Activated CD4-positive, alpha-beta T cell treated with anti-CD3 and anti-CD28 coated beads, Interleukin-2, amount 50 U/mL, for 4 hours (primary cell): ENCODE measurements around the gene MOB3A.

ENCODE experiments used
- DNase-seq, 2 experiments: peaks; one replicate each; pipeline ENCODE4 v3.0.0-alpha.2; 2020

MOB3A gene

DNA sequence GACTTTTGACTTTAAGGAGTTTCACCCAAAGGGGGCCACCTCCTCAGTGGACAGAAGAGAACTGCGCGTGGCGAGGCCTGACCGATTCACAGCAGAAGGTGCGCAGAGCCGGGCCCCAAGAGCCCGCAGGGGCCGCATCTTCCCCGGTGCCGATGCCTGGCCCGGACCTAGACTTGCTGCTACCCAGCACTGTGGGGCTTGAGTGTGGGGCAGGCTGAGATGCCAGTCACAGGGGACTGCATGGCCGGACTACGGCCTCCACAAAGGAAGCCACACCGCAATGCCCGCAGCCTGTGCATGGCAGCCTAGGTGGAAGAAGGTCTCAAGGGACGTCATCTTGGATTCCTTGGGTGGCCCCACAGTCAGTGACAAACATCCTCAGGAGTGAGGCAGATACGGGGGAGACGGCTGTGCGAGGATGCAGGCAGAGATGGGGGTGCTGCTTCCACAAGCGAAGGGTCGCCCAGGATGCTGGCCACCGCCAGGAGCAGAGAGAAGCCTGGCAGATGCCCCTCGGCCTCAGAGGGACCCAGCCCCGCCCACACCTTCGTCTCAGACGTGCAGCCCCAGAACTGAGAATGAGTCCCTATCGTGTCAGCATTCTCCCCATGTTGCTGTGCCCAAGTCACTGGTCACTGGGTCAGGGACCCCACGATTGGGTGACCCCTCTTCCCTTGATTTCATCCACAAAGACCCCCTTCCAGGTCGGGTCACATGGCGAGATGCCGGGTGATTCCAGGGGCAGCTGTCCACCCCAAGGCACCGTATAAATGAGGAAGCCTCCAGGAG lies 16.9 kb downstream of the MOB3A start:
- no peak for DNase-seq

DNA sequence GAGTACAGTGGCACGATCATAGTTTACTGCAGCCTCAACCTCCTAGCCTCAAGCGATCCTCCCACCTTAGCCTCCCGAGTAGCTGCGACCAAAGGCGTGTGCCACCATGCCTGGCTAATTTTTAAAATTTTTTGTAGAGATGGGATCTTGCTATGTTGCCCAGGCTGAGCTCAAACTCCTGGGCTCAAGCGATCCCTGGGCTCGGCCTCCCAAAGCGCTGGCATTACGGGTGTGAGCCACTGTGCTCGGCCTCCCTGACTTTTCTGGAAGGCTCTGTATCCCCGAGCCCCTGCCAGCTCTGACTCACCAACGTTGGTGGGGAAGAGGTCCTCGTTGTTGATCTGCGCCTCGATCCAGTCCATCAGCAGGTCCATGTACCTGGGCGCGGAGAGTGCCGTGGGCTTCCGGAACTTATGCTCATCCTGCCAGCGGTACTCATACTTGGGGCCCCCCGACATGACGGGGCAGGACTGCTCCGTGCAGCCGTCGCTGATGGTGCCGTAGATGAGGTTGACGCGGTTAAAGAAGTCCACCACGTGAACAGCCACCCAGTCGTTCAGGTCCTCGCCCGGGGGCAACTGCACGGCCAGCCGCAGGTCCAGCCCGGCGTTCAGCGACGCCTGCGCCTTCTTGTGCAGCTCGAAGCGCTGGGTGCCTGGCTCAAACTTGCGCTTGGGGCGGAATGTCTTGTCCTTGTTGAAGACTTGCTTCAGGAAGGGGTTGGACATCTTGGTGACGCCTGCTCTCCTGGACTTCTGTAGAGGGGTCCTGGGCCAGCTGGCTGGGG lies 18.1 kb downstream of the MOB3A start:
- no peak for DNase-seq

DNA sequence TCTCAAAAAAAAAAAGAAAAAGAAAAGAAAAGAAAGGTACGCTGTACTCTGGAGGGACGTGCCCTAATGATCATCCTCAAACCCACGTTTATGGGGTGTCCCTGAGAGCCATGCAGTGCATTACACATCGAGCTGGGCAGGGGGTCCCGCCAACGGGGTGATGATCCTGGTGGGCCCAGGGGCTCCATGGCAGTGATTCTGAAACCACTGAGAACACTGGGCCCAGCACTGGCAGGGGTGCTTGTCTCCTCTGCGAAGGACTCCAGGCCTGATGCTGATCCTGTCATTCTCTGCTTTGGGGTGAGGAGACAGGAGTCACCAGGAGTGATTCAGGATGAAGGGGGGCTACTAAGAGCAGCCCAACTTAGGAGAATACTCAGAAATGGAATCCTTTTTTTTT lies 18.7 kb downstream of the MOB3A start:
- no peak for DNase-seq

DNA sequence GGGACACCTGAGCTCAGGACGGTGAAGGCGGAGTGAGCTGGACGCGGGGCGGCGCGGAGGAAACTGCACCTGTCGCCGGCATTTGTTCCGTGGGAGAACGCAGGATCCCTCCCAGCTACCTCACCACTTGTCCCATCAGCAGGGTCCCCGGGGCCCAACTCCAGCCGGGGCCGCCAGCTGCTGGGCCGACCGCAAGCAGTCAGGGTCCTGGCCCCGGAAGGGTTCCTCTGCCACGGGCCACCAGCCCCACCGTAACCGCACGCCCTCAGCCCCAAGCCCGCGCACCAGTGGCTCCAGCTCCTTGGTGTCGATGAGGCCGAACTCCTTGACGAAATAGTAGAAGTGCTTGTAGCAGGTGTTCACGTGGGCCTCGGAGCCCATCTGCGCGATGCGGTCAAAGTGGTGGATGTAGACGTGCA lies 19.6 kb downstream of the MOB3A start:
- no peak for DNase-seq

DNA sequence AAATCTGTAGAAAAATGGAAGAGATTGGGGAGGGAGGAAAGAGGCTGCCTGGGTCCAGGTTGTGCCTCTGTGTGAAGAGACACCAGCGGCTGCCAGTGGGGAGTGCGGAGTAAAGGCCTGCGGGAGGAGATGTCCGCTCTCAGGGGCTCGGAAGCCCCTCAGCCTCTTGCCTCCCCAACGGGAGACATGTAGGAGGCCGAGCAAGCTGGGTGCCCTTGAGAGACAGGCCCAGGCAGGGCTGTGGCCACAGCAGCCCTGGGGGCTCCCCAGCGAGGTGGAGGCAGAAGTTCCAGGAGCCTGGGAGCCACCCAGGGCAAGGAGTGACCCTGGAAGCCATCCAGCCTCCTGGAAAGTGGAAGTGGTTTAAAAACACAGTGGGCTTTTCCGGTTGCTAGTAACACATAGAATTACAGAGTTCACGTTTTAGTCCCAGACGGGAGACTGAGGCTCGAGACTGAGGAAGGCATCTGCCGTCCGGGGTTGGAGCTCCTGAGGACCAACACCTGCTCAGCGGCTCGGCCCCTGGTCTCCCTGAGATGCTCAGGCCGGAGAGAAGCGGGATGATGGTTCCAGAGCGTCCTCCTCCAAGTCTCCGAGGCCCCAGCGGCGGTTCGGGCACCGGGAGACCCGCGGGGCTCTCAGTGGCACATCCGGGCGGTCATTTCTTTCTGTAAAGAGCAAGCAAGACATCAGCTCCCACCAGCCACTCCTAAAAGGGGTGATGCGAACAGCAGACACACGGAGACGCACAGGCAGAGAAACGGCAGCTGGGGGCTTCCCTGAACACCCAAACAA lies 23.2 kb downstream of the MOB3A start:
- no peak for DNase-seq

DNA sequence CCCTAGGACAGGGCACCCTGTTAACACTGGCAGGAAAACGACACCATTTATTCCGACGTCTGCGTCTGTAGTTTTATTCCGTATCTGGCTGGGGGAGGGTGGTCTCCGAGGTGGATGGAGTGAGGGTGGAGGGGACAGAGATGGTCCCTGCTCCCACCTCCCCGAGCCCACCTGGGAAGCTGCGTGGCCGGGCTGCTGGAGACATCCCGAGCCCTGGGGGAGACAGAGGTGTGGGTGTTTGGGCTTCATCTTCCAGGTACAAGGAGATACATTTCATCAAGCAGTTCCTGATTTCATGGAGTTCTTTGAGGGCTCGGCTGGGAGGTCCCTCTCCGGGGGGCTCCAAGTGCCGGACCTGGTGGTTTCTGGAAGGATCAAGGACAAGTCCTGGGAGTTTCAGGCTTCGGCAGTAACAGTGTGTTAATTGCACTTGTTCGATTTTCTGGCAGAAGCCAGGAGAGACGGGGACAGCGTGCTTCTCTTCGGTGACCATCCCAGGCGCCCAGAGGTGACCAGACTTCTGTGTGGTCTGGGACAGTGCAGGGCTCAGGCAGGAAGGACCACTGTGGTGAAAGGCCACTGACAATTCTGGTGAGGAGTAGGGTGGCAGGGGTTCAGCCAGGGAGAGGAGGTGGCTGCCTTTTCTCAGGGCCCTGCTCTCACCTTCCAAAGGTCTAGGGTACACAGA lies 25.0 kb downstream of the MOB3A start:
- DNase-seq: no peak

DNA sequence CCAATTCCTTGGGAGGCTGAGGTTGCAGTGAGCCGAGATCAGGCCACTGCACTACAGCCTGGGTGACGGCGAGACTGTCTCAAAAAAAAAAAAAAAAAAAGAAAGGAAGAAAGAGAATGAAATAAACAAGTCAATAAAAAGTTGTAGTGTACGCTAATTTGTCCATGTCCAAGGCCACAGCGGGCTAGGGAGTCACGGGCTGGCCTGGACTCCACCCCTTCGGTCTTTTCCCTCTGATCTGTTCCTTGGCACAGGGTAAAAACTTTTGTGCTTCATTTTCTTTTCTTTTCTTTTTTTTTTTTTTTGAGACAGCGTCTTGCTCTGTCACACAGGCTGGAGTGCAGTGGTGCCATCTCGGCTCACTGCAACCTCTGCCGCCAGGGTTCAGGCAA lies 25.7 kb downstream of the MOB3A start:
- DNase-seq: no peak

DNA sequence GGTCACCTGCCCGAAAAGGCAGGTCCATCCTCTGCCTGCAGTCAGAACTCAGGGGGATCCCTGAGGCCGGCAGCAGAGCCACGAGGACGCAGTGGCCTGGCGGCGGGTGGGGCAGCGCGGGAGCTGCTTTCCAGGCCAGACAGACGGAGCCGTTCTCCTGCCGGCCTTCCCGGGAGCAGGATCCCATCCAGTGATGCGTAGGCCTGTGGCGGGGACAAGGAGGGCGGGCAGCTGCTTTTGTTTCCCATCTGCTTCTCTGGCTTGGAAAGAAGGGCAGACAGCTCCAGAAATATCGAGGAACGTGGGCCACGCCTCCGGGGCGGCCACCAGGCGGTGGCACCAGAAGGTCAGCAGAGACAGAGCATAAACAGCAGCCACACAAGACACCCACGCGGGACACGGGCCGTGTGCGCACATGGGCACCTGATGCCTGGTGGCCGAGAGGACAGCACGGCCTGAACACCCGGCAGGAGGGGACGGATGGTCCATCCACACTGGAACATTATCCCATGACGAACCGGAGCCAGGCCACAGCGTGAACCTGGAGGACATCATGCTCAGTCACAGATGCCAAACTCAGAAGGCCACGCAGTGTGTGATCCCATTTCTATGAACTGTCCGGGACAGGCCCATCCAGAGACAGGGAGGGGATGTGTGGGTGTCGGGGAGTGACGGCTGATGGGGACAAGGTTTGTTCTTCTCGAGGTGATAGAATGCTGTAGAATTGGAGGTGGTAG lies 31.2 kb downstream of the MOB3A start:
- no peak for DNase-seq

DNA sequence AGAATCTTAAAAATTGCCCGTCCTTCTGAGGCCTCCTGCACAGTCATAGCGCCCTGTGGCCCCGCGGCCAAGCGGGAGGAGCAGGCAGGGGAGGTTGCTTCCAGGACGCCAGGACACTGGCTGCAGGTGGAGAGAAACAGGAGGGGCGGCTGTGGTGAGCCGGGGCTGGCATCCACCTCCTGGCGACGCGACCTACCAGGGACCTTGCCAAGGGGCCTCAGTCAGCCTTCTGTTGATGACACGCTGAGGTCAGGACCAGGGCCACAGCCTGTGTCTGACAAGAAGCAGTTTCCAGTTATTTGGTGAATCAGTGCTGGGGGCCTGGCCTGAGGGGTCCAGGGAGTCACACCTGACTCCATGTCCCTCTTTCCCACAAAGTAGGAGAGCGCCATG lies 31.7 kb downstream of the MOB3A start:
- no peak for DNase-seq

DNA sequence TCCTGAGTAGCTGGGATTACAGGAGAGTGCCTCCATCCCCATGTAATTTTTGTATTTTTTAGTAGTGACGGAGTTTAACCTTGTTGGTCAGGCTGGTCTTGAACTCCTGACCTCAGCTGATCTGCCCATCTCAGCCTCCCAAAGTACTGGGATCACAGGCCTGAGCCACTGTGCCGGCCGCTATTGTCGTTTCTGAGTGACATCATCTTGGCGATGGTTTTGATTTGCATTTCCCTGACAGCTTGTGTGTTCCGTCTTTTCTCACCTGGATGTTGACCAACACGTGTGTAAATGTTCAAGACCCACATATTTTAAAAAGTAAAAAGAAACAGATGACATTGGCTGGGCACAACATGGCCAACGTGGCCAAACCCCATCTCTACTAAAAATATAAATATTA lies 32.3 kb downstream of the MOB3A start:
- no peak for DNase-seq

DNA sequence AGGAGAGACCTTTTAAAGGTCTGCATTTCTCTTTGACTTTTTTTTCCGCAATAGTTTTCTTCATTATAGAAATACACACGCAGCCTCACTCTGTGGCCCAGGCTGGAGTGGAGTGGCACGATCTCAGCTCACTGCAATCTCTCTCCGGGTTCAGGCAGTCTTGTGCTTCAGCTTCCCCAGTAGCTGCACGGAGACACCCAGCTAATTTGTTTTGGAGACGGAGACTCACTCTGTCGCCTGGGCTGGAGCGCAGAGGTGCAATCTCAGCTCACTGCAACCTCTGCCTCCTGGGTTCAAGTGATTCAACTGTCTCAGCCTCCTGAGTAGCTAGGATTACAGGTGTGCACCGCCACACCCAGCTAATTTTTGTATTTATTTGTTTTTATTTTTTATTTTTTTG lies 33.4 kb downstream of the MOB3A start:
- no peak for DNase-seq

DNA sequence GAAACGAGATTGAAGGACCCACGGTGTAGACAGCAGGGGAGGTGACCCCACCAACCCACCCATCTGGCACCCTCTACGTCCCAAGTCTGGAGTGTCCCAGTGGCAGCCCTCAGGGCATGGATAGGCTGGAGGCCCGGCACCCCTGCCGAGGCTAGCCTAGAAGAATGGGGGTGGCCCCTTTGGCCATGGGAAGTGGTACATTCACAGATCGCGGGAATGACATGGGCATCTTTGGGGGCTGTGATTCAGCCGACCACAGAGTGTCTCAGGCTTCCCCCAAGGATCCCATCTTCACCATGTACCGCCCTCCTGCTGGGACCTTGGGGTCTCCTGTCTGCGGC lies 33.8 kb downstream of the MOB3A start:
- no peak for DNase-seq

DNA sequence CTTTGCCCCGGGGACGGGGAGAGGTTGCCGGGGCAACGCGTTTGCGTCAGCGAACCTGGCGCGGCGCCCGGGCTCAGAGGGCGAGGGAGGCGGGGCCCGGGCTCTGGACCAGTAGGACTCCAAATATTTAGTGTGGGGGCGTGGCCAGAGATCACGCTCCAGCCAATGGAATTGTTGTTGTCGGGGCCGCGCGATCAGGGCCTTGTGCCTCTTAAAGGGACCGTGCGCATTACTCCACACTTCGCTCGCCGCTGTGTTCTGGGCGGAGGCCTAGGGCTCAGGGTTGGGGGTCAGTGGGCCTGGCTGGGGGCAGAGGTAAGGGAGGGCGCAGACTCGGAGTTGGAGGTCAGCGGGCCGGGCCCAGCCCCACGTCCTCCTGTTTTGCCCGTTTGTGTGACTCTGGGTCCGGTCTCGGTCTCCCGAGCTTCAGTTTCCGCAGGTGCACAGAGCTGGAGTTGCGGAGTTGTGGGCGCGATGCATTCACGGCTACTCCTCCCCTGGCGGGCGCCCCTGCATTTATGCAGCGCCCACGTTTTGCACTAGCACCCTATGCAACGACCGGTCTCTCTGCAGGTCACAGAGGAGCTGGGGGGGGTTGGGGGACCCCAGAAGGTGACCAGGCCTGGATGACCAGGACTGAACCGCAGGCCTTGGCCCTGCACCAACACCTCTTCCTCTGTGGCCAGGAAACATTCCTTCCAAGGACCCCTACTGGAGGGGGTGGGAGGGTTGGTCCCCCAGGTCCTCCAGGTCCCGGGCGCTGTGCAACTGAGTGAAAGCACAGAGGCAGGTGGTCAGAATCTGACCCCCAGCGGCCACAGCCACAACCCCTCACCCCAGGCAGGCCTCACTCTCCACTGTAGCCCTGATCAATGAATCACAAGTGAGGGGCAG lies 34.4 kb downstream of the MOB3A start:
- peak; percentile 99 for DNase-seq

DNA sequence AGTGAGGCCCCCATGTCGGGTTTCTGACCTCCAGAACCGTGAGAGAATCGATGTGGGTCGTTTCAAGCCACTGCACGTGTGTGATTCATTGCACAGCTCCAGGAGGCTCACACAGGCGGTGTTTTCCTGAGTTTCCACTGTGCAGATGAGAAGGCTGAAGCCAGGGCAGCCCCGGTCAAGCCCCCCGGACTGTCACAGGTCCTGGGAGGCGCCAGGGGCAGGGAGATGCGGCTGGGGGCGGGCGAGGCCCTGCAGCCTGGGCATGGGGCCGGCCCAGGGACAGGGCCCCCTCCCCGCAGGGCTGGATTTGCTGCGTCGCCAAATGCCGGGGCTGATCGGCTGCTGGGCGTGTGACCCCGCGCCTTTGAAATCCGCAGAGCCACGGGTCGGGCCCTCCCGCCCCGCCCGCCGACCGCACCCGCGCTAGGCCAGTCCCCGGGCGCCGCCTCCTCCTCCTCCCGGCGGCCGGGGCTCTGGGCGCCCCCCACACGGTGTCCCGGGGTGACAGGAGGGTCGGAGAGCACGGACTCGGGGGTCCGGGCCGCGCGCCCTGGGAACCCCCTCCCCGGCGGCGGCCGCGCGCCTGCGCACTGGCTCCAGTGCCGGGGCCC lies 35.1 kb downstream of the MOB3A start:
- DNase-seq: peak in 1 of 2 experiments; percentile 34

DNA sequence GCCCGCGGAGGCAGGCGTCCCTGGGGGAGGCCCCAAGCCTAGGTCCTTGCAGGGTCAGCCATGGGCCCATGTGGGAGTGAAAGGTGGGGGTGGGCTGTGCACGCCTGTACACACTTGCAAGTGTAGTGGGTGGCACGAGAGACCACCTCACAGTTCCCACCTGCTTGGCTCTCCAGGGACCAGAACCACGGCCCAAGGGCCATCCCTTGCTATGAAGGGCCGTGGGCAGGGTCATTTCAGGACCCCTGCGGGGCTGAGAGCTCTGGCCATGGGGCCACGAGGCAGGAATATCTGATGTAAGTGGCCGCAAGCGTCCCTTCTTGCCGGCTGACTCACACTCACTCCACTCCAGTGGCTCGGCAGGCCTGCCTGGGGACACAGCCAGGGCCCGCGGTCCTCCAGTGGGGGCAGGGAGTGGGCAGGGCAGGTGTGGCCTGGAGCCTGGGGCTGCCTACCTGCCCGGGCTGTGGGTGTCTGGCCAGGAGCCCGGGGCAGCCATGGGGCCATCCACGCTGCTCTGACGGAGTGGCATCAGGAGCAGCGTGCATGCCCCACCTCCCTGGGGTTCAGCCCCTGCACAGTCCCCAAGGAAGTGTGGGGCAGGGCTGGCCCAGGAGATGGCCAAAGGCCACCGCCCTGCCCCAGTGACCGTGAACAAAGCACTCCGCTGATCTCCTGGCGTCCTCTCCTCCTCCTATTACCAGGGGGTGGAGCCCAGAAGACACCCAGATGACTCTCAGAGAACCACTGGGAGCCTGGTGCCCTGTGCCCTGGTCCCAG lies 36.5 kb downstream of the MOB3A start:
- DNase-seq: no peak

DNA sequence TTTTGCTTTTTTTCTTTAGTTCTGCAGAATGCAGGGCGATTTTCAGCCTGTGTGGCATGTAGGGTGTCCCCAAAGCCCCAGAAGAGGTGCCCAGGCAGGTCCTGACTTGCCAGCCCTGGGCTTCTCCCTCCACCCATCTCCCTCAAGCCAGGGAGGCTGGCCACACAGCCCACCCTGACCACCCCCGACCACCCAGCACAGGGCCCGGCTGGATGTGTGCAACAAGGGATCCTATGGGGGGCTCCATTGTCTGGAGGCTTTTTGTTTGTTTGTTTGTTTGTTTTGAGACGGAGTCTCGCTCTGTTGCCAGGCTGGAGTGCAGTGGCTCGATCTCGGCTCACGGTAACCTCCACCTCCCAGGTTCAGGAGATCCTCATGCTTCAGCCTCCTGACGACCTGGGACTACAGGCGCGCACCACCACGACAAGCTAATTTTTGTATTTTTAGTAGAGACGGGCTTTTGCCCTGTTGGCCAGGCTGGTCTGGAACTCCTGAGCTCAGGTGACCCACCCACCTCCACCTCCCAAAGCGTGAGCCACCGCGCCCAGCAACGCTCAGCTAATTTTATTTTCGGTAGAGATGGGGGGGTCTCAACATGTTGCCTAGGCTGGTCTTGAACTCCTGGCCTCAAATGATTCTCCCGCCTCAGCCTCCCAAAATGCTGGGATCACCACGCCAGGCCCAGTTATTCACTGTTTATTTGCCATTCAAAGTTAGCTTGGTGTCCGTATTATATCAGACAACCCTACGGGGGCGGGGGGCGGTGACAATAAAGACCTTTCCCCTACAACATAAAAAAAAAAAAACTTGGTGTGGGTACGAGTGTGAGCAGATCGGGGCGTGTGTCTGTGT lies 37.3 kb downstream of the MOB3A start:
- DNase-seq: no peak

DNA sequence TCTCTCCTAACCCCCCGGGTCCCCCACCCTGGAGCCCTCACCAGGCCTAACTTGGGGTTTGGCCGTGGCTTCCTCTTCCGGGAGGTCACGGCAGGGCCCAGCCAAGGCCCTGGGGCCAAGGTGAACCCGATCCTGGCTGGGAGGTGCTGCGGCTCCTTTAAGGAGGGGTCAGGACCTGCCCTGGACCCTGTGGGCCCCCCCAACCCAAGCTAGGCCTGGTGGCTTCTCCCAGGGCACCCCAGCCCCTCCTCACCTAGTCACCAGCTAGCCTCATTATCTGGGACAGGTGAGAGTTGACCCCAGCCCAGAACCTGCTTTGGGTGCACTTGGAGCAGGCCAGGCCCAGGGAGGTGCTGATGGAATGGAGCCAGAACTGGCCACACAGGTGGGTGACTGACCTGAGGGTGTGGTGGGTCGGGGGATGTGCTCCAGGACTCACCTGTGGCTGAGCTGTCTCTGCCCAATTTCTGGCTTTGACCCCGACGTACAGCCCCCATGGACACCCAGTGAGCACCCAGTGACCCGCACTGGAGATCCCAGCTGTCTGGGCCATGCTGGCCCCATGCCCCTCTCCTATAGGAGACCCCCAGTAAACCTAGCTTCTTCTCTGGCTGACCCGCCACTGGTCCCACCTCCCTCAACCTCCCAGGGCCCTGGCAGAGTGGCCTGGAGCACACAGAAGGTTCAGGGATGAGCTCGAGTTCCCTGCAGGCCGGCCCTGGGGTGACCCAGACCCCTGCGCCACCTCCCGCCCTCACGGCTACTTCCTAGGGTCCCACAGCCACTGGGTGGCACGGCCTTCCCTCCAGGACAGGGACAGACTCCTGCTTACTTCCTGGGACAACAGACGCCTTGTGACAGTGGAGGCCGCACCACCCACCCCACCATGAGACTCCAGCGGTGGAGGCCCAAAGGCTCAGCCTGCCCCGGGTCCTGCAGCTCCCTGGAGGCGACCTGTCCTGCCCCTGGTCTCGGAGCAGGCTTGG lies 38.3 kb downstream of the MOB3A start:
- no peak for DNase-seq

DNA sequence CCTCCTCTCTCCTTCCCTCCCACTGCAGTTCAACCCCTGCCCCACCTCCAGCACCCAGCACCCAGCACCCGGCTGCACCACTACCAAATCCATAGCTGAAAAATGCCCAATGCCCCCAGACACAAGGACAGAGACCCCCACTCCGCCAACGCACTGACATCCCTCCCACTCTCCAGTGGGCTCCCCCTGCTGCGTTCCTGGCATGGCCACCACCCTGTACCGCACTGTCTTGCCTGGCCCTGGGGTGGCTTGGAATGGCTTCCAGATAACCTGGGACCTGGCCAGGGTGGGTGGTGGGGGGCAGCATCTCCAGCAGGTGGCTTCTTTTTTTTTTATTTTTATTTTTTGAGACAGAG lies 39.3 kb downstream of the MOB3A start:
- no peak for DNase-seq
